Fibroblast of mammary gland (primary cell): ENCODE results near the gene AGXT.

Experiments
- DNase-seq: peaks from one replicate; pipeline ENCODE4 v3.0.0-alpha.2; 2010; ENCODE audit warnings: low read depth
- H3K4me3 ChIP-seq: 2 replicates; pipeline ENCODE4 v1.5.1; 2011; ENCODE audit warnings: low read depth, mild to moderate bottlenecking, low read length, moderate library complexity; ENCODE audit not compliant: control insufficient read depth
- CTCF ChIP-seq: conservative IDR thresholded peaks from 2 replicates; pipeline ENCODE4 v1.5.1; 2011; ENCODE audit warnings: low read depth, low read length, inconsistent platforms; ENCODE audit not compliant: control insufficient read depth, insufficient read depth

The AGXT gene

GRCh38 chr2:240886023-240886565, 17.5 kb downstream of the AGXT start:
- H3K4me3 ChIP-seq, result no peak overlapping the region
- TF ChIP-seq CTCF, result no peak
- no peak for DNase-seq

GRCh38 chr2:240886678-240887609, 18.3 kb downstream of the AGXT start:
- DNase-seq, result no peak
- H3K4me3 ChIP-seq, result no peak overlapping the region
- TF ChIP-seq CTCF, result no peak

- no peak for TF ChIP-seq CTCF
- H3K4me3 ChIP-seq, result no peak overlapping the region
- DNase-seq, result no peak
Observed at GRCh38 chr2:240887631-240888030, 19.0 kb downstream of the AGXT start.

- TF ChIP-seq CTCF, result no peak
- H3K4me3 ChIP-seq, result no peak overlapping the region
- DNase-seq, result no peak
Observed at GRCh38 chr2:240888130-240888889, 19.7 kb downstream of the AGXT start.

- DNase-seq, result no peak
- no peak for TF ChIP-seq CTCF
- no peak overlapping the region for H3K4me3 ChIP-seq
Observed at GRCh38 chr2:240888890-240889573, 20.4 kb downstream of the AGXT start.

- no peak for TF ChIP-seq CTCF
- no peak overlapping the region for H3K4me3 ChIP-seq
- DNase-seq, result no peak
Observed at GRCh38 chr2:240889601-240890560, 21.3 kb downstream of the AGXT start.
